GM23338 (cell line): ENCODE data around the gene MICAL1. TPM values are rescaled to one million over a fixed set of nuclear protein-coding genes. Genes with fewer than 3 reads are reported as not detected.

Source experiments
- ATAC-seq: fragments of 200-7000 bp; cut with Tn5 transposase; 3 replicates; pipeline ENCODE4 v1.9.1; 2020
- DNase-seq: peaks from one replicate; pipeline ENCODE4 v3.0.0-alpha.2; 2015; ENCODE audit warnings: low spot score
- H2AFZ ChIP-seq: fragments of 200-600 bp; sonication (generic); 2 replicates; pipeline ENCODE4 v1.8.0; 2016; ENCODE audit warnings: antibody characterized with exemption, mild to moderate bottlenecking, moderate library complexity
- H3F3A ChIP-seq: fragments of 200-600 bp; sonication (generic); replicated peaks from 2 replicates; pipeline ENCODE4 v1.8.0; 2017; ENCODE audit warnings: antibody characterized with exemption, mixed run types, low read depth
- H3K27ac ChIP-seq: fragments of 200-600 bp; sonication (generic); 2 replicates; pipeline ENCODE4 v1.6.1; 2016; ENCODE audit warnings: low read depth
- H3K27me3 ChIP-seq: fragments of 200-600 bp; sonication (generic); 2 replicates; pipeline ENCODE4 v1.8.0; 2016; ENCODE audit warnings: mild to moderate bottlenecking, mixed run types, moderate library complexity; ENCODE audit not compliant: insufficient read depth
- H3K36me3 ChIP-seq: fragments of 200-600 bp; sonication (generic); 2 replicates; pipeline ENCODE4 v1.8.0; 2016; ENCODE audit warnings: mild to moderate bottlenecking; ENCODE audit not compliant: insufficient read depth
- H3K4me1 ChIP-seq: fragments of 200-600 bp; sonication (generic); 2 replicates; pipeline ENCODE4 v1.8.0; 2016; ENCODE audit warnings: mild to moderate bottlenecking, moderate library complexity; ENCODE audit not compliant: insufficient read depth
- H3K4me2 ChIP-seq: fragments of 200-600 bp; sonication (generic); 2 replicates; pipeline ENCODE4 v1.7.1; 2017; ENCODE audit warnings: mixed run types
- H3K4me3 ChIP-seq: fragments of 200-600 bp; sonication (generic); 2 replicates; pipeline ENCODE4 v1.6.1; 2016; ENCODE audit warnings: mixed run types
- H3K79me2 ChIP-seq: fragments of 200-600 bp; sonication (generic); replicated peaks from 2 replicates; pipeline ENCODE4 v1.8.0; 2017; ENCODE audit warnings: mild to moderate bottlenecking; ENCODE audit not compliant: insufficient read depth
- H3K9me2 ChIP-seq: fragments of 200-600 bp; sonication (generic); 2 replicates; pipeline ENCODE4 v1.8.0; 2017; ENCODE audit not compliant: insufficient read depth
- H4K20me1 ChIP-seq: fragments of 200-600 bp; sonication (generic); replicated peaks from 2 replicates; pipeline ENCODE4 v1.8.0; 2017; ENCODE audit warnings: mild to moderate bottlenecking; ENCODE audit not compliant: insufficient read depth
- H3K27ac Mint-ChIP-seq: 2 replicates; pipeline ENCODE4 v1.8.0; 2020; ENCODE audit warnings: inconsistent platforms, mild to moderate bottlenecking, moderate library complexity, mixed read lengths
- H3K27me3 Mint-ChIP-seq: 3 replicates; pipeline ENCODE4 v1.8.0; 2022; ENCODE audit warnings: low read depth, mild to moderate bottlenecking, moderate library complexity, mixed read lengths, inconsistent platforms; ENCODE audit not compliant: insufficient read depth, poor library complexity
- H3K36me3 Mint-ChIP-seq: 3 replicates; pipeline ENCODE4 v1.8.0; 2021; ENCODE audit warnings: low read depth, mild to moderate bottlenecking, inconsistent platforms, moderate library complexity, mixed read lengths
- H3K4me1 Mint-ChIP-seq: 3 replicates; pipeline ENCODE4 v1.8.0; 2020; ENCODE audit warnings: mild to moderate bottlenecking, inconsistent platforms, mixed read lengths
- H3K4me3 Mint-ChIP-seq: 3 replicates; pipeline ENCODE4 v1.8.0; 2021; ENCODE audit warnings: moderate library complexity, mild to moderate bottlenecking, inconsistent platforms, mixed read lengths
- H3K9me3 Mint-ChIP-seq: 3 replicates; pipeline ENCODE4 v1.8.0; 2020; ENCODE audit warnings: moderate library complexity, mild to moderate bottlenecking, inconsistent platforms, mixed read lengths
- CREB1 ChIP-seq: fragments of 250-450 bp; sonication (Bioruptor Pico); IDR thresholded peaks from 2 replicates; pipeline ENCODE4 v1.5.0; 2020; ENCODE audit warnings: low read depth, mild to moderate bottlenecking, moderate library complexity
- NANOG ChIP-seq: IDR thresholded peaks from 2 replicates; pipeline ENCODE4 v1.6.1; 2016; ENCODE audit warnings: antibody characterized with exemption, borderline replicate concordance
- POLR2AphosphoS5 ChIP-seq: IDR thresholded peaks from 2 replicates; pipeline ENCODE4 v1.6.1; 2016; ENCODE audit warnings: antibody characterized with exemption, low read depth
- STAT1 ChIP-seq: IDR thresholded peaks from one replicate; pipeline ENCODE4 v1.6.1; 2016; ENCODE audit warnings: antibody characterized with exemption; ENCODE audit not compliant: unreplicated experiment
- ZNF331 ChIP-seq: fragments of 250-450 bp; sonication (Bioruptor Pico); IDR thresholded peaks from 2 replicates; pipeline ENCODE4 v1.5.0; 2020; ENCODE audit warnings: low read depth, mild to moderate bottlenecking, moderate library complexity
- ZNF462 ChIP-seq: fragments of 250-450 bp; sonication (Bioruptor Pico); IDR thresholded peaks from 2 replicates; pipeline ENCODE4 v1.5.0; 2020; ENCODE audit warnings: mild to moderate bottlenecking, moderate library complexity
- polyA plus RNA-seq: library from polyadenylated mRNA; unstranded; fragments of >200 nt; fragmentation: Nextera tagmentation; extraction: Ambion mirVana; gene quantifications from 2 replicates; pipeline ENCODE4 v1.2.1, GENCODE V29; 2016
- total RNA-seq: library from RNA; depleted of rRNA; stranded (reverse); fragments of >200 nt; shearing (Covaris generic); gene quantifications from 2 replicates; pipeline ENCODE4 v1.2.3, GENCODE V29; 2014

The MICAL1 gene
- total and polyA plus RNA-seq, 2 experiments from 2014 or later = 27.8 to 77.8 TPM

GRCh38 chr6:109473120-109473519 lies 17.5 kb upstream of the MICAL1 start:
- no peak overlapping the region for H3K27ac Mint-ChIP-seq
- peaks cover 3% of the 10 kb centered on the region for H3K27me3 Mint-ChIP-seq
- Histone ChIP-seq H2AFZ (no peak overlapping the region), H3K9me2 (no peaks in the 10 kb centered on the region), H3F3A (no peaks in the 10 kb centered on the region), H3K4me3 (no peak overlapping the region), H3K36me3 (peaks cover 47% of the 10 kb centered on the region), H3K4me1 (peaks cover 8% of the 10 kb centered on the region; the same call in 1 of the 2 replicates), H3K79me2 (peaks cover 51% of the 10 kb centered on the region), H3K27me3 (no peaks in the 10 kb centered on the region), H3K4me2 (no peak overlapping the region), H4K20me1 (peaks cover 31% of the 10 kb centered on the region), H3K27ac (no peak overlapping the region)
- no peak overlapping the region for H3K4me3 Mint-ChIP-seq
- no peaks in the 10 kb centered on the region for H3K9me3 Mint-ChIP-seq
- DNase-seq = no peak
- H3K36me3 Mint-ChIP-seq = peaks cover 87% of the 10 kb centered on the region
- peaks cover 5% of the 10 kb centered on the region; the same call in 2 of the 3 replicates for H3K4me1 Mint-ChIP-seq
- ATAC-seq = no peak
- TF ChIP-seq CREB1 (no peak), ZNF462 (CRISPR knock-in tag) (no peak), POLR2AphosphoS5 (no peak)

DNA sequence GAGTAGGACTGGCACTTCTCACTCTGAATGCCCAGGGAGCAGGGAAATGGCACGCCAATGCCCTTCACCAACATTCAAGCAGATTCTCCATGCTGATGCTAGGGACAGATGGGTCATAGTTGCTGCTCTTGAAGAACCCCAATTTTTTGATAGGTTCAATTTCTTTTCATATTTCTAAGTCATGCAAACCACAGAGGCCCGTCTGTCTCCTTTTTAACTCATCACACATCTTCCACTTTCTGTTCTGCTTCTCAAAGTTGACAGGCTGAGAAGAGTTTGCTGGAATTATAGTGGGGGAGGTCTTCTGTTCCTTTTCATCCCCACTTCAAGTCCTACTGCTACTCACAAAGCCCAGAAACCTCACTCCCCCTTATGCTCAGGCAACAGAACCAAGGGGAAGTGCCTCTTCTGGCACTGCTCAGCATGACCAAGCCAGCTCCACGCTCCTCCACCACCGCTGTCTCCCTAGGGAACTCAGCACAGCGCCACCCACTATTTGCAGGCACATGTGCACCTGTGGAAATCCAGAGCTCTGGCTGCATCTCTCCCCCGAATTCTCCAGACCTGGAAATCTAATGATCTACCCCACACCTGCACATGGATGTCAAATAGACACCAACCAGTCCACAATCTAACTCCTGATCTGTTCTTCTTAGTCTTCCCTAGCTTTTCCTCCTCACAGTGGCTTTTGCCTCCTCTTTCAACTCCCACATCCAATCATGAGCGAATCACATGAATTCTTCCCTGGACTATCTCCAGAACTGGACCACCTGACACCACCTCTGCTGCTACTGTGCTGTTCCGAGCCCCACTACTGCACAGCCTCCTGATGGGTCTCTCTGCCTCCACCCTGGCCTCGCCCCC lies 16.8 kb upstream of the MICAL1 start:
- H3K27me3 Mint-ChIP-seq = peaks cover 2% of the 10 kb centered on the region
- H3K36me3 Mint-ChIP-seq = peaks cover 88% of the 10 kb centered on the region
- Histone ChIP-seq H3K79me2 (peaks cover 43% of the 10 kb centered on the region), H3K9me2 (no peaks in the 10 kb centered on the region), H2AFZ (no peak overlapping the region), H3K27ac (no peak overlapping the region), H4K20me1 (peaks cover 25% of the 10 kb centered on the region), H3F3A (no peaks in the 10 kb centered on the region), H3K27me3 (no peaks in the 10 kb centered on the region), H3K36me3 (peaks cover 52% of the 10 kb centered on the region), H3K4me2 (no peak overlapping the region), H3K4me3 (no peak overlapping the region), H3K4me1 (peaks cover 4% of the 10 kb centered on the region; the same call in 1 of the 2 replicates)
- DNase-seq (no peak), ATAC-seq (no peak)
- H3K4me1 Mint-ChIP-seq = no peaks in the 10 kb centered on the region
- H3K27ac Mint-ChIP-seq = no peak overlapping the region
- no peaks in the 10 kb centered on the region for H3K9me3 Mint-ChIP-seq
- no peak overlapping the region for H3K4me3 Mint-ChIP-seq
- no peak for TF ChIP-seq STAT1
- TF ChIP-seq ZNF331 = no peak
- TF ChIP-seq CREB1 = no peak
- TF ChIP-seq NANOG = no peak
